Testis (tissue), 3 donors: ENCODE results near the gene REG3G. TPM values are rescaled to one million over a fixed set of nuclear protein-coding genes. Genes with fewer than 3 reads are reported as not detected.
"Not testable (repeated sequence)": the region's sequence is repeated elsewhere in the genome, so short reads cannot be mapped to it uniquely, and the experiment has no call there.

Experiments
- DNase-seq: peaks from one replicate; pipeline ENCODE4 v3.0.0-alpha.2; 2019
- H3K27ac ChIP-seq, 2 donors: fragments of 200-600 bp; sonication (generic); one replicate each; pipeline ENCODE4 v1.5.1; 2019
- H3K27me3 ChIP-seq: fragments of 200-600 bp; sonication (generic); one replicate; pipeline ENCODE4 v1.5.1; 2019
- H3K36me3 ChIP-seq: fragments of 200-600 bp; sonication (generic); one replicate; pipeline ENCODE4 v1.5.1; 2017; ENCODE audit warnings: low read depth; ENCODE audit errors: missing control alignments
- H3K4me1 ChIP-seq: fragments of 200-600 bp; sonication (generic); one replicate; pipeline ENCODE4 v1.5.1; 2019
- H3K4me3 ChIP-seq, 2 donors: fragments of 200-600 bp; sonication (generic); one replicate each; pipeline ENCODE4 v1.5.1; 2017 to 2019
- H3K9me3 ChIP-seq: fragments of 200-600 bp; sonication (generic); one replicate; pipeline ENCODE4 v1.5.1; 2017
- CTCF ChIP-seq, 3 experiments: fragments of 450-650 bp in 2 of 3; fragments of 200-600 bp in 1 of 3; sonication (generic) in 1 of 3; IDR thresholded peaks; one replicate each; pipeline ENCODE4 v1.5.1; 2016 to 2019; ENCODE audit warnings: antibody characterized with exemption in 3 of 3, mild to moderate bottlenecking in 2 of 3, moderate library complexity in 1 of 3
- POLR2A ChIP-seq: fragments of 450-650 bp; IDR thresholded peaks from one replicate; pipeline ENCODE4 v1.6.1; 2017; ENCODE audit warnings: antibody characterized with exemption, mild to moderate bottlenecking, moderate library complexity
- WGBS, 2 donors: methylation state at CpG; one replicate each; pipeline ENCODE4 v1.1.5; 2018; 5-methylcytosine and 5-hydroxymethylcytosine counted together
- intact Hi-C: fragments of 100-400 bp; cut with DNase I; formaldehyde crosslinking; loops from one replicate; pipeline ENCODE4 v1.15.1; 2023; ENCODE audit warnings: low total_unique reads
- polyA plus RNA-seq: library from polyadenylated mRNA; stranded (reverse); fragments of 350-450 nt; fragmentation: Illumina TruSeq; extraction: RNeasy Lipid Tissue Mini Kit (QIAGEN cat#74804); gene quantifications from one replicate; pipeline ENCODE4 v1.2.3, GENCODE V29; 2014; ENCODE audit warnings: low read depth, low replicate concordance; ENCODE audit not compliant: insufficient read depth
- total RNA-seq, 2 donors: library from RNA; depleted of rRNA; stranded (reverse); fragments of >200 nt; gene quantifications; one replicate each; pipeline ENCODE4 v1.2.3, GENCODE V29; 2016

REG3G gene
- total and polyA plus RNA-seq, 3 donors from 2014 or later = 22.3 to 69.7 (median 60.7) TPM

- no peaks in the 10 kb centered on the region for H3K4me1 ChIP-seq
- TF ChIP-seq POLR2A (no peak), CTCF (IDR thresholded peaks at IDR 0.05) (no peak)
- no peaks in the 10 kb centered on the region for H3K9me3 ChIP-seq
- H3K27me3 ChIP-seq = no peaks in the 10 kb centered on the region
- H3K27ac ChIP-seq = no peak overlapping the region
- no peak overlapping the region for H3K4me3 ChIP-seq
- intact Hi-C loops = no loop called here
- H3K36me3 ChIP-seq = no peaks in the 10 kb centered on the region
- DNase-seq = no peak
- 57 to 59% methylated on average over 4 of the region's 4 CpGs for WGBS, 2 donors
These were observed 559 bp downstream of the REG3G start for GRCh38 chr2:79026061-79026460.

GRCh38 chr2:79039944-79040343 is 14.4 kb downstream of the REG3G start:
- Histone ChIP-seq H3K9me3 (no peaks in the 10 kb centered on the region), H3K4me3 (no peak overlapping the region), H3K27ac (no peak overlapping the region), H3K4me1 (no peaks in the 10 kb centered on the region), H3K36me3 (no peaks in the 10 kb centered on the region), H3K27me3 (no peaks in the 10 kb centered on the region)
- intact Hi-C loops = no loop called here
- WGBS, 2 donors = 74 to 85% methylated on average over 3 of the region's 3 CpGs
- TF ChIP-seq CTCF (IDR thresholded peaks at IDR 0.05) (no peak), POLR2A (no peak)
- DNase-seq = no peak

- WGBS, 2 donors = 27 to 37% methylated on average over 1 of the region's 1 CpG
- no peak for DNase-seq
These were observed 15.5 kb downstream of the REG3G start for GRCh38 chr2:79041032-79041448.

GRCh38 chr2:79053486-79053885 is 28.0 kb downstream of the REG3G start:
- H3K4me3 ChIP-seq, DNase-seq, H3K4me1 ChIP-seq, H3K36me3 ChIP-seq, H3K9me3 ChIP-seq, intact Hi-C loops, H3K27me3 ChIP-seq, H3K27ac ChIP-seq: not testable (repeated sequence)
- WGBS, 2 donors = 60 to 86% methylated on average over 4 to 5 of the region's 5 CpGs

More at GRCh38 chr2:79041032-79041448, 15.5 kb downstream of the REG3G start:
- Histone ChIP-seq H3K4me1 (no peaks in the 10 kb centered on the region), H3K9me3 (no peaks in the 10 kb centered on the region), H3K4me3 (no peak overlapping the region), H3K27me3 (no peaks in the 10 kb centered on the region), H3K27ac (no peak overlapping the region), H3K36me3 (no peaks in the 10 kb centered on the region)
- TF ChIP-seq POLR2A = no peak
- TF ChIP-seq CTCF (IDR thresholded peaks at IDR 0.05) = peak; percentile 15 to 51 (median 40)
- intact Hi-C loops = no loop called here

GRCh38 chr2:79054769-79055168 is 29.3 kb downstream of the REG3G start:
- intact Hi-C loops, DNase-seq, H3K36me3 ChIP-seq, H3K27me3 ChIP-seq, H3K4me3 ChIP-seq, H3K4me1 ChIP-seq, H3K27ac ChIP-seq, H3K9me3 ChIP-seq: not testable (repeated sequence)
- WGBS, 2 donors = 84 to 90% methylated on average over 5 of the region's 5 CpGs

- Histone ChIP-seq H3K4me3 (no peak overlapping the region), H3K27me3 (no peaks in the 10 kb centered on the region), H3K4me1 (no peaks in the 10 kb centered on the region), H3K27ac (no peak overlapping the region), H3K9me3 (no peaks in the 10 kb centered on the region), H3K36me3 (no peaks in the 10 kb centered on the region)
- WGBS, 2 donors = 58 to 76% methylated on average over 2 of the region's 2 CpGs
- TF ChIP-seq CTCF (IDR thresholded peaks at IDR 0.05) (no peak), POLR2A (no peak)
- no peak for DNase-seq
- intact Hi-C loops = no loop called here
These were observed 39.7 kb downstream of the REG3G start for GRCh38 chr2:79065201-79065600.
